ENCODE results near the gene TPPP3. TPM values are rescaled to one million over a fixed set of nuclear protein-coding genes. Genes with fewer than 3 reads are reported as not detected.

The TPPP3 gene
- total RNA-seq, 4 donors from 2014 or later = 2.0 to 5.9 (median 2.6) TPM

DNA sequence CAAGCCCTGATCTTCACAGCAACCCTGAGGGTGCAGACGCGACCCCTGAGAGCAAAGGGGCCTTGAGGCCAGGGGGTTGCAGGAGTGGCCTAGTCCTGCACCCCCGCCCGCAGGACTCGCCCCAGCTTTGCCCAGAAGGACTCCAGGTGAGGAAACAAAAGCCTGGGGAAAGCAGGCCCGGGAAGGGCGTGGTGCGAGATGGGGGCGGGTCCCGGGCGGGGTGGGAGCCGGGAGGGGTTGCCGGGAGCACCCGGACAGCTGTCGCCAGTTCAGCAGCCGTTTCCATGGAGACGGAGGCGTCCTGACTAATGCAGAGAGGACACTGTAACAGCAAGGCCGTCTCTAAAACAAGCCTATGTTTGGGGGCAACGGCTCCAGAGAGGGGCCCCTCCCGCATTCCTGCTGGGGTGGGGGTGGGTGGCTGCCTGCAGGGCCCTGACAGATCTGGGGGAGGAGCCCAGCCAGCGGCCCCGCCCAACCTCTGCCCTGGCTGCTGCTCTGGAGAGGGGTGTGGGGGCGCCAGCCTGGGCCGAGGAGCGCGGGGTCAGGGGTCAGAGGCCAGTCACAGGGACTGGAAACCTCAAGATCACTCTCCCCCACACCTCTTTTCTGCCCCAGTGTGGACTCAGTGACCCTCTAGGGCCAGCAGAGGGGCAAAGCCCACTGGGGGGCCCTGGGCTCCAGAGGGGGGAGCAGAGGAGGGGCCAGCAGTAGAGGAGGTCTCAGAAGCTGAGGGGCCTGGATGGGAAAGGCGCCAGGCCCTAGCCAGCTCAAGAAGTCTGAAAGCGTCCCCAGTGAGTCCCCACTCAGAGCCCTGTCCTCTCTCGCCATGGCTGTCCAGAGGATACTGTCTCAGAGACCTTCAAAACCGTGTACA is 3.1 kb upstream of the TPPP3 start:
- TF ChIP-seq, protein P1, sequence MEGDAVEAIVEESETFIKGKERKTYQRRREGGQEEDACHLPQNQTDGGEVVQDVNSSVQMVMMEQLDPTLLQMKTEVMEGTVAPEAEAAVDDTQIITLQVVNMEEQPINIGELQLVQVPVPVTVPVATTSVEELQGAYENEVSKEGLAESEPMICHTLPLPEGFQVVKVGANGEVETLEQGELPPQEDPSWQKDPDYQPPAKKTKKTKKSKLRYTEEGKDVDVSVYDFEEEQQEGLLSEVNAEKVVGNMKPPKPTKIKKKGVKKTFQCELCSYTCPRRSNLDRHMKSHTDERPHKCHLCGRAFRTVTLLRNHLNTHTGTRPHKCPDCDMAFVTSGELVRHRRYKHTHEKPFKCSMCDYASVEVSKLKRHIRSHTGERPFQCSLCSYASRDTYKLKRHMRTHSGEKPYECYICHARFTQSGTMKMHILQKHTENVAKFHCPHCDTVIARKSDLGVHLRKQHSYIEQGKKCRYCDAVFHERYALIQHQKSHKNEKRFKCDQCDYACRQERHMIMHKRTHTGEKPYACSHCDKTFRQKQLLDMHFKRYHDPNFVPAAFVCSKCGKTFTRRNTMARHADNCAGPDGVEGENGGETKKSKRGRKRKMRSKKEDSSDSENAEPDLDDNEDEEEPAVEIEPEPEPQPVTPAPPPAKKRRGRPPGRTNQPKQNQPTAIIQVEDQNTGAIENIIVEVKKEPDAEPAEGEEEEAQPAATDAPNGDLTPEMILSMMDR (IDR thresholded peaks at IDR 0.05; ENCODE audit: low read depth) = no peak

DNA sequence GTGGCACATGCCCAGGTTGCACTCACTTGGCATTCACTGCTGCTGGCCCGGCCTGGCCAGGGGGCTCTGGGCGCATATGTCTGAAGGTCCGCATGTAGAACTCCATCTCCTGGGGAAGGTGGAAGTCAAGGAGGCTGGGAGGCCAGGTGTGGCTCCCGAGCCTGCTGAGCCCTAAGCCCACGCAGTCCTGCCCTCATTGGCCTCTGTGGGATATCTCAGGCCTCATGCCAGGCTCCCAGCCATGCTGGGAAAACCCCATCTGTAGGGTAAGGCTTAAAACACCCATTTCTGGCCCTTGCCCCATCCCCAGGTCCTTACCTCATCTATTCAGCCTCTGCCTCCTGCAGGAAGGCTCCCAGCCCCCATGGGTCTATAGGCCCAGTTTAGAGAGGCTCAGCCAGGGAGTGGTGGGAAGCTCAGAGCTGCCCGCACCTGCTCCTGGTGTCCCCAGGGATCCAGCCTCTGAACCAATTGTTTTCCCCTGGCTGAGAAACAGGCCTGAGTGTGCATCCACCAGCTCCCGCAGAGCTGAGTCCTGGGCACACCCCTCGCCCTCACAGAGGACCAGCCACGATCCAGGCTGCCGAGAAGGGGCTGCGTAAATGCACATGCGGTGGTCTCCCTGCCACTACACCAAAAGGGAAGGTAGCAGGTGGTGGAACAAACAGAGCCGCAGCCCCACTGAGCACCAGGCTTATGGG is 2.3 kb upstream of the TPPP3 start:
- TF ChIP-seq, protein P1 (IDR thresholded peaks at IDR 0.05; ENCODE audit: low read depth) = no peak

DNA sequence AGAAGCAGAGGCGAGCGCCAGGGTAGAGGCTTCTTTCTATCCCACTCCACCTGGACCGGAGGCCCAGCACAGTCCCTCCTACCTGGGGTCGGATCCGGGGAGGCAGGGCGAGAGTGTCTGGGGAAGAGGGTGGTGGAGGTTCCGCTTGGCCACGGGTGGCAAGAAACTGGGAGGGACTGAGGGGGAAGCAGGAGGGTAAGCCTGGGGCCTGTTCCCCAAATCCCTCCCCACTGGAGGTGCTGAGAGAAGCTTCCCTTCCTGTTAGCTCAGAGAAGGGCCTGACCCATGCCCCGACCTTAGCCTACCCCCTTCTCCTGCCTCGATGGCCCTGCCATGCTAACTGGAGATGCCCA is 1.8 kb upstream of the TPPP3 start:
- TF ChIP-seq, protein P1 (IDR thresholded peaks at IDR 0.05; ENCODE audit: low read depth) = no peak

DNA sequence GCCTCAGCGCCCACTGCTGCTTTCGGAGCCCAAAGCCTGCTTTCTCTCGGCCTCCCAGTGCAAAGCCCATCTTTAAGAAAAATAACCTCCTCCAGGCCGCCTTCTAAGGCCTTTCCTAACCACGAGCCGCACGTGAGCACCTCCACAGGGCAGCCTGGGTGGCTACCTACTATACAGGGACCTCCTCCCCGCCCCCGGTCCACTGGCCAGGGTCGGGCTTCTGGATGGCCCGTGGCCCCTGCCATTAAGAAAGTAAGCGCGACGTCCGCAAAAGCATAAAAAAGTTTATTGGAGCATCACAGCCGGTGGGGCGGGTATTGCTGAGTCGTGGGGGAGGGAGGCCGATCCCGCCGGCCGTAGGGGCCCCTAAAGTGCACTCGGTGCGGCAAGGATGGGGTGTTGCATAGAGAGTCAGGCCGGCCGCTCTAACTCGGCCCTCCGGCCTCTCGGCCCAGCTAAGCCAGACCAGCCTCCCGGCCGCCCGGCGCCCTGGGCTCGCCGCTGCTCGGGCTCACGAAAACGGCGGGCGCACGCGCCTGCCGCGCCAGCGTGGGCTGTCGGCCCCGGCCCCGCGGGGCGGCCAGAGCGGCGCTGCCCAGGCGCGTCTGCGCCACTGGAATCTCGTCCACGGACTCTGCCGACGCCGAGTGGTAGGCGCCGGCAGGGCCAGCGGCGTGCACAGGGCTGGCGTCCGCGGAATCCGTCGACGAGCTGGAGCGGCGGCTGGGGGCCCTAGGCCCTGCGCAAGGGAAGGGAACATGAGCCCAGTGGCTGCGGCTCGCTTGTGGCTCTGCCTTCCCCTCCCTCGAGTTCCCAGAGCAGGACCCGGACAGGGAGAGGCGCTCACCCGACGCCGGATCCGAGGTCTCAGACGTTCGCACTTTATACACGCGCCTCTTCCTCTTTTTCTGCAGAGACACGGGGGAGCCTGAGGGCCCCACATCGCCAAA is 1.1 kb upstream of the TPPP3 start:
- TF ChIP-seq, protein P1 (IDR thresholded peaks at IDR 0.05; ENCODE audit: low read depth) = no peak

DNA sequence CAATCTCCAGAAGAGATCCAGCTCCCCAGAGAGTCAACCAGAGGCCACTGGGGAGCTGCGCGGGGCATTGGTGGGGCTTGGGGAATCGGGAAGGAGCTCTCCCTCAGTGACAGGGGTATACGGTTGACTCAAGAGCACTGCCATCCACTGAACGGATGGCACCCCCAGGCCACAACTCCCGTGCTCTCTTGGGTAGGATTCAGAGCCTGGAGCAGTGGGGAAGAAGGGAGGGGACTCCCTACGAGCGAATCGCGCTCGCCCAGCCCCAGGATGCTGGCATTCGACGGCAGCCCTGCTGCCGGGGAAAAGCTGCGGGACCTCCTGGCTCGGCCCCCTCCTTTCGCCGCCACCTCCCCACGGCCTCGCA is 473 bp upstream of the TPPP3 start:
- TF ChIP-seq, protein P1 (IDR thresholded peaks at IDR 0.05; ENCODE audit: low read depth) = no peak

DNA sequence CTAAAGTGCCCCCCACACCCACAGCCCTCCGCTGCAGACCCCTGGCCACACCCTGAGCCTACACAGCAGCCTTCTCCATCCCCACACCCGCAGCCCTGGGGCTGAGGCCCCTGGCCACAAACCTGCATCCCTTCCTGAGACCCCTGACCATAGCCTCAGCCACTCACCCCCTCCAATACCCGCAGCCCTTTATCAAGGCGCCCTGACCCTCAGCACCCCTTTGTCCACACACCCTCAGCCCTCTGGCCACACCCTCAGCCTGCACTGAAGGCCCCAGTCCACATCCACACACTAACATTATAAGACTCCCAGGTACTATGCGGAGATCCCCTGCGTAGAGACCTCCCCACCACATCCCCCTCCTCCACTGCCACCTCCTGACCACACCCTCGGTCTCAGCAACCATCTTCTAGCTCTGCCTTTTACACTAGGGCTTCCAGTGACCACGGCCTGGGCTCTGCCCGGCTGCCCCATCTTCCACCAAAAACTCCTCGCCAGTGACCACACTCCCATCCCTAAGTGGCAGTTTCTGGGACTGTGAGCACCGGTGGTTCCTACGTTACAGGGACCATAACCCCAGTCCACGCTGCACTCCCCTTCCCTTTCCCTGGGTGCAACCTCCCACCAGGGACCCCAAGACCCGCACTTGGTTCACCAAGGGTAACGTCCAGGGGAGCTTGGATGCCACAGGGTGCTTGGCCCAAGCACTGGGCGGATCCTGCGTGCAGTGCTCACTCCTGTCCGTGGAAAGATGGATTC is 818 bp downstream of the TPPP3 start:
- TF ChIP-seq, protein P1 (IDR thresholded peaks at IDR 0.05; ENCODE audit: low read depth) = no peak

Data from subcutaneous adipose tissue (tissue), 4 donors.